ENCODE measurements around the gene RPL11.

DNA sequence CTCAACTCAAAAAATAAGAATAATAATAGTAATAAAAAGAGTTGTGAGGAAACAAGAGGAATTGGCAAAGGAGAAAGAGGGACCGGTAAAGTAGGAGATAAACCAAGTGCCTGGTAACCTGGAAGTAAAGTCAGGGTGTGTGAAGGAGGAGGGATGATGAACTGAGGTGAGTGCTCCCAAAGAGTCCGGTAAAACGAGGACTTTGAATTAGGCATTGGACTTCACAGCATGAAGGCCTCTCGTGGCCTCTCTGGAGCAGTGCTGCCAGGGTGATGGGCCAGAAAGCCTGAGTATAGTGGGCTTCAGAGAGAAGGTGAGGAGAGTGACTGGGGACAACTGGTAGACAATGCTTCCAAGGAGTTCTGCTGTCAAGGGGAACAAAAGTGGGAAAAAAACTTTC, 17.6 kb downstream of the RPL11 start:
- TF ChIP-seq, protein P1, sequence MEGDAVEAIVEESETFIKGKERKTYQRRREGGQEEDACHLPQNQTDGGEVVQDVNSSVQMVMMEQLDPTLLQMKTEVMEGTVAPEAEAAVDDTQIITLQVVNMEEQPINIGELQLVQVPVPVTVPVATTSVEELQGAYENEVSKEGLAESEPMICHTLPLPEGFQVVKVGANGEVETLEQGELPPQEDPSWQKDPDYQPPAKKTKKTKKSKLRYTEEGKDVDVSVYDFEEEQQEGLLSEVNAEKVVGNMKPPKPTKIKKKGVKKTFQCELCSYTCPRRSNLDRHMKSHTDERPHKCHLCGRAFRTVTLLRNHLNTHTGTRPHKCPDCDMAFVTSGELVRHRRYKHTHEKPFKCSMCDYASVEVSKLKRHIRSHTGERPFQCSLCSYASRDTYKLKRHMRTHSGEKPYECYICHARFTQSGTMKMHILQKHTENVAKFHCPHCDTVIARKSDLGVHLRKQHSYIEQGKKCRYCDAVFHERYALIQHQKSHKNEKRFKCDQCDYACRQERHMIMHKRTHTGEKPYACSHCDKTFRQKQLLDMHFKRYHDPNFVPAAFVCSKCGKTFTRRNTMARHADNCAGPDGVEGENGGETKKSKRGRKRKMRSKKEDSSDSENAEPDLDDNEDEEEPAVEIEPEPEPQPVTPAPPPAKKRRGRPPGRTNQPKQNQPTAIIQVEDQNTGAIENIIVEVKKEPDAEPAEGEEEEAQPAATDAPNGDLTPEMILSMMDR (IDR thresholded peaks at IDR 0.05 in 4 of 5, conservative IDR thresholded peaks at IDR 0.05 in 1 of 5), result no peak
- TF ChIP-seq POLR2A (IDR thresholded peaks at IDR 0.05), result no peak

All from gastrocnemius medialis (tissue), 4 donors.